Measurements from ENCODE around the gene AP1S1.

Gene AP1S1

DNA sequence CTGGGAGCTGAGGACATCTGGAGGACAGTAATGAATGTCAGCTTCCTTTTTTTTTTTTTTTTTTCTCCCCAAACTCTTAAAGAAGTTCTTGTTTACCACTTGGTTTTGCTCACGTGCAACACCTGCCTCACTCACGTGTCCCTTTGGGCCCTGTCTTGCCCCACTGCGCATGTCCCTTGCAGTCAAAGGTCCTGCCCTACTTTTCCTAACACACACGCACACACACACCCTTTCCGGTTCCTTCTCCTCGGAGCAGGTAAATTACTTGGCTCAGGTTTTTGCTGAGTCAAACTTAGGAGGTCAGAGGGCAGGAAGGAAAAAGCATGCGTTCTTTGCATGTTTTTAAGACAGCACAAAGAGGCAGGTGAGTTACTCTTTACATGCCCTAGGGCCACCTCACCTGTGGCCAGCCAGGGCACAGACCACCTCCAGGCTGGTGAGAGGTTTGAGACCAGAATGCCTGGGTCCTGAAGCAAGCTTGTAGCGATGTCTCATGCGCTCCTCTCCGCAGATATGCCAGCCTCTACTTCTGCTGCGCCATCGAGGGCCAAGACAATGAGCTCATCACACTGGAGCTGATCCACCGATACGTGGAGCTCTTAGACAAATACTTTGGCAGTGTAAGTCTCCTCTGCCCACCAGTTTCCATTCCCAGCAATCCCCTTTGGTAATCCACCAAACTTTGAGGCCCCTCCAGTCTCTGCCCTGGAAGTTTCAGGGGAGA lies 2.8 kb downstream of the AP1S1 start:
- H3K4me3 ChIP-seq (replicated peaks in 1 of 2; ENCODE audit: low read depth in 2 of 2, low read length in 2 of 2), result no peak overlapping the region
- no peak for TF ChIP-seq CTCF (IDR thresholded peaks at IDR 0.05; ENCODE audit: low read depth, low read length)
- no peak for DNase-seq (ENCODE audit: low read depth in 2 of 2)

- peak; percentile 27 to 28 for DNase-seq (ENCODE audit: low read depth in 2 of 2)
- TF ChIP-seq CTCF (IDR thresholded peaks at IDR 0.05; ENCODE audit: low read depth, low read length), result no peak
- H3K4me3 ChIP-seq (replicated peaks in 1 of 2; ENCODE audit: low read depth in 2 of 2, low read length in 2 of 2), result no peak overlapping the region
Measured at GRCh38 chr7:101159696-101160674, 5.7 kb downstream of the AP1S1 start.

DNA sequence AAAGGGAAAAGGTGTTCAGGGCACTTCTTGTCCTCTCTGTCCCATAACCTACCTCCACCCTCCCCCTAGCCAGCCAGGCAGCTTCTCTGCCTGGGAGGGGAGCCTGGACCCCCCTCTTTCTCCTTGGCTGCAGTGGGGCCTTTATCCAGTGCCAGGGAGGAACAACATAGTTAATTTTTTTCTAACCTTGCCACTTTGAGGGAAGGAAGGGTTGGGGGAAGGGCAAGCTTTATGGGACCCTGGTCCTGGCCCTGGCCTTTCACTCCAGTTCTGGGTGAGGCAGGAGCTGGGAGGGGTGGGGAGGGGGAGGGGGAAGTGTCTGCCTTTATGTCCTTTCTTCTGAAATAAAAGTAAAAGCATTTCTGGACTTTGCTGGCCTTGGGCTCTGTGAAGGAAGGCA lies 6.6 kb downstream of the AP1S1 start:
- no peak for TF ChIP-seq CTCF (IDR thresholded peaks at IDR 0.05; ENCODE audit: low read depth, low read length)
- H3K4me3 ChIP-seq (replicated peaks in 1 of 2; ENCODE audit: low read depth in 2 of 2, low read length in 2 of 2), result no peak overlapping the region
- DNase-seq (ENCODE audit: low read depth in 2 of 2), result no peak

- H3K4me3 ChIP-seq (replicated peaks in 1 of 2; ENCODE audit: low read depth in 2 of 2, low read length in 2 of 2), result no peak overlapping the region
- DNase-seq (ENCODE audit: low read depth in 2 of 2), result no peak
- TF ChIP-seq CTCF (IDR thresholded peaks at IDR 0.05; ENCODE audit: low read depth, low read length), result no peak
Measured at GRCh38 chr7:101161692-101162471, 7.6 kb downstream of the AP1S1 start.

DNA sequence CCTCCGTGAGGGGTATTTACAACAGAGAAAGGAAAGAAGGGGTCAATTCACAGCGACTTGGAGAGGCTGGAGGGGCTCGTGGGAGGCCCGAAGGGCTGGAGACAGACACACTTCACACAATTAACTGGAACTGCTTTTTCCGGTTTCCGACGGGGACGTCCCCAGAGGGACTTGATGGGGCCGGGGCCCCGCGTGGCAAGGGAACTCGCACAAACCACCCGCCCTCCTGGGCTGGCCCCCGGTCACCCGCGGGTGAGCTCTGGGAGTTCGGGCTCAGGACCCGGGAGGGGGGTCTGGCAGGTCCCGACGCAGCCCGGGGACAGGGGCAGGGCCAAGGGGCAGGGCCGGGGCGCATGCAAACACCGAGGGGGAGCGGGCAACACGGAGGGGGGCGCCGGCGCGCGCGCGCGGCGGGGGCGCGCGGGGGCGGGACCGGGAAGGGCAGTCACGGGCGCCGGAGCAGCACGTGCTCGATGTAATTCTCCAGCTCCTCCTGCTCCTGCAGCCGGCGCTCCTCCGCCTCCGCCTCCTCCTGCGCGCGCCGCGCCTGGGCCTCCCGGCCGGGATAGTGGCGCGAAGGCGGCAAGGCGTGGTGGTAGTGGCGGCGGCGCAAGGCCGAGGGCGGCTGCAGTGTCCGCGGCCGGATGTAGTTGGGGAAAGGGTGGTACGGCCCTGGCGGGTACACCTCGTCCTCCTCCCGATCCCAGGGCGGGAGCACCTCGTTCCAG lies 8.4 kb downstream of the AP1S1 start:
- H3K4me3 ChIP-seq (replicated peaks in 1 of 2; ENCODE audit: low read depth in 2 of 2, low read length in 2 of 2), result peak overlapping the region; percentile 27 to 28
- DNase-seq (ENCODE audit: low read depth in 2 of 2), result peak; percentile 44 to 57
- no peak for TF ChIP-seq CTCF (IDR thresholded peaks at IDR 0.05; ENCODE audit: low read depth, low read length)
